Keratinocyte (primary cell): ENCODE measurements around the gene FAM177A1. TPM values are rescaled to one million over a fixed set of nuclear protein-coding genes. Genes with fewer than 3 reads are reported as not detected.

ENCODE experiments used
- DNase-seq: peaks from one replicate; pipeline ENCODE4 v3.0.0-alpha.2; 2011; ENCODE audit warnings: low read depth, missing footprints, low spot score
- FAIRE-seq: peaks from 2 replicates; lab custom pipeline; 2011; peaks lifted over from hg19 to GRCh38; lab: Jason Lieb, UNC
- H2AFZ ChIP-seq: 2 replicates; pipeline ENCODE4 v1.6.0; 2012; ENCODE audit warnings: low read length, control low read depth, inconsistent platforms; ENCODE audit not compliant: control insufficient read depth
- H3K27ac ChIP-seq: 2 replicates; pipeline ENCODE4 v1.5.1; 2011; ENCODE audit warnings: low read length; ENCODE audit not compliant: control insufficient read depth, insufficient read depth
- H3K27me3 ChIP-seq: 3 replicates; pipeline ENCODE4 v1.6.0; 2011; ENCODE audit warnings: low read length; ENCODE audit not compliant: control insufficient read depth, insufficient read depth; ENCODE audit errors: extremely low read depth
- H3K36me3 ChIP-seq, 2 experiments: 2 replicates in 1 of 2; 3 replicates in 1 of 2; pipeline ENCODE4 v1.5.1; 2011; ENCODE audit warnings: low read length in 2 of 2, mild to moderate bottlenecking in 1 of 2; ENCODE audit not compliant: control insufficient read depth in 2 of 2, insufficient read depth in 2 of 2; ENCODE audit errors: extremely low read depth in 1 of 2
- H3K4me1 ChIP-seq: 3 replicates; pipeline ENCODE4 v1.5.1; 2011; ENCODE audit warnings: low read length; ENCODE audit not compliant: control insufficient read depth, insufficient read depth; ENCODE audit errors: extremely low read depth
- H3K4me2 ChIP-seq: 3 replicates; pipeline ENCODE4 v1.6.0; 2011; ENCODE audit warnings: low read depth, low read length; ENCODE audit not compliant: control insufficient read depth, insufficient read depth; ENCODE audit errors: extremely low read depth
- H3K4me3 ChIP-seq, 3 experiments: fragments of 200-600 bp in 1 of 3; sonication (generic) in 1 of 3; 2 replicates in 2 of 3; 3 replicates in 1 of 3; pipeline ENCODE4 v1.5.1; 2011 to 2016; ENCODE audit warnings: low read length in 3 of 3, mild to moderate bottlenecking in 3 of 3, control low read depth in 2 of 3, inconsistent platforms in 1 of 3, low read depth in 1 of 3, mixed read lengths in 1 of 3, mixed run types in 1 of 3, moderate library complexity in 1 of 3; ENCODE audit not compliant: control insufficient read depth in 2 of 3, insufficient read depth in 2 of 3; ENCODE audit errors: extremely low read depth in 1 of 3
- H3K79me2 ChIP-seq: 2 replicates; pipeline ENCODE4 v1.6.0; 2012; ENCODE audit warnings: low read length; ENCODE audit not compliant: control insufficient read depth, insufficient read depth
- H3K9ac ChIP-seq: 3 replicates; pipeline ENCODE4 v1.6.0; 2011; ENCODE audit warnings: low read length; ENCODE audit not compliant: control insufficient read depth, insufficient read depth; ENCODE audit errors: extremely low read depth
- H3K9me1 ChIP-seq: 3 replicates; pipeline ENCODE4 v1.6.0; 2011; ENCODE audit warnings: low read length; ENCODE audit not compliant: control insufficient read depth, insufficient read depth; ENCODE audit errors: extremely low read depth
- H3K9me3 ChIP-seq: 2 replicates; pipeline ENCODE4 v1.5.1; 2012; ENCODE audit warnings: low read depth, low read length; ENCODE audit not compliant: control insufficient read depth
- H4K20me1 ChIP-seq: 3 replicates; pipeline ENCODE4 v1.6.0; 2011; ENCODE audit warnings: low read length; ENCODE audit not compliant: control insufficient read depth, insufficient read depth; ENCODE audit errors: extremely low read depth
- EZH2 ChIP-seq: IDR thresholded peaks from one replicate; pipeline ENCODE4 v1.6.1; 2012; ENCODE audit warnings: inconsistent platforms, mild to moderate bottlenecking, low read length, moderate library complexity
- dilution Hi-C: fragments of 300-500 bp; cut with MboI; formaldehyde crosslinking; loops from one replicate; pipeline ENCODE4 v1.7.0; 2020; ENCODE audit warnings: low sequenced_read_pairs; ENCODE audit not compliant: extremely low pct_ligation_motif_present
- polyA plus RNA-seq, 5 experiments: library from polyadenylated mRNA; depleted of rRNA in 3 of 5; stranded (reverse) in 3 of 5; stranded (forward) in 1 of 5; unstranded in 1 of 5; fragments of >200 nt; gene quantifications; 1 replicate in 1 of 5; 2 replicates in 3 of 5; 3 replicates in 1 of 5; pipeline versions ENCODE4 v1.2.1 to v1.2.3, GENCODE V29; 2011 to 2012; ENCODE audit warnings: missing spikeins in 2 of 5, low read depth in 1 of 5, low replicate concordance in 1 of 5
- TF ChIP-seq, protein P1 (sequence below), 3 experiments: IDR thresholded peaks in 1 of 3; conservative IDR thresholded peaks in 1 of 3; optimal IDR thresholded peaks in 1 of 3; 2 replicates in 2 of 3; 3 replicates in 1 of 3; pipeline versions ENCODE3 to v1.5.1; 2011; ENCODE audit warnings: low read length in 3 of 3, mild to moderate bottlenecking in 3 of 3, moderate library complexity in 2 of 3, control low read depth in 1 of 3, inconsistent platforms in 1 of 3; ENCODE audit not compliant: insufficient read depth in 2 of 3; ENCODE audit errors: extremely low read depth in 1 of 3

Gene FAM177A1
- polyA plus RNA-seq, 1 donor (not counting 4 experiments of a cell fraction or from before 2014, with no cell fraction given), result 53.1 TPM

DNA sequence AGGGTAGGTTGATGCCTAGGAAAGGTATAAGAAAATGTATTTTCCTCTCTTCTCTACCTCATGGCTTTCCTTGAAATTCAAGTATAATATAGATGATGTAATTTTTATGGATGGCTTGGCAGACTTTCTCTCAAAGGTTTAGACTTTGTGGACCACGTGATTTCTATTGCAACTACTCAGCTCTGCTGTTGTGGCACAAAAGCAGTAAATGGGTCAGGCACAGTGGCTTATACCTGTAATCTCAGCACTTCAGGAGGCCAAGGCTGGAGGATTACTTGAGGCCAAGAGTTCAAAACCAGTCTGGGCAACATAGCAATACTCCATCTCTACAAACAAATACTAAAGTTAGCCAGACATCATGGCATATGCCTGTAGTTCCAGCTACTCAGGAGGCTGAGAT lies 41.2 kb upstream of the FAM177A1 start:
- no peak overlapping the region for H3K4me3 ChIP-seq
- no peaks in the 10 kb centered on the region for H3K9me1 ChIP-seq
- no peak overlapping the region for H3K9ac ChIP-seq
- DNase-seq, result no peak
- H3K27me3 ChIP-seq, result no peaks in the 10 kb centered on the region
- no peak overlapping the region for H2AFZ ChIP-seq
- no peaks in the 10 kb centered on the region for H4K20me1 ChIP-seq
- H3K36me3 ChIP-seq, result peaks cover 2 to 3% of the 10 kb centered on the region in 2 experiments
- no peak overlapping the region for H3K27ac ChIP-seq
- no peak for TF ChIP-seq EZH2
- TF ChIP-seq, protein P1, sequence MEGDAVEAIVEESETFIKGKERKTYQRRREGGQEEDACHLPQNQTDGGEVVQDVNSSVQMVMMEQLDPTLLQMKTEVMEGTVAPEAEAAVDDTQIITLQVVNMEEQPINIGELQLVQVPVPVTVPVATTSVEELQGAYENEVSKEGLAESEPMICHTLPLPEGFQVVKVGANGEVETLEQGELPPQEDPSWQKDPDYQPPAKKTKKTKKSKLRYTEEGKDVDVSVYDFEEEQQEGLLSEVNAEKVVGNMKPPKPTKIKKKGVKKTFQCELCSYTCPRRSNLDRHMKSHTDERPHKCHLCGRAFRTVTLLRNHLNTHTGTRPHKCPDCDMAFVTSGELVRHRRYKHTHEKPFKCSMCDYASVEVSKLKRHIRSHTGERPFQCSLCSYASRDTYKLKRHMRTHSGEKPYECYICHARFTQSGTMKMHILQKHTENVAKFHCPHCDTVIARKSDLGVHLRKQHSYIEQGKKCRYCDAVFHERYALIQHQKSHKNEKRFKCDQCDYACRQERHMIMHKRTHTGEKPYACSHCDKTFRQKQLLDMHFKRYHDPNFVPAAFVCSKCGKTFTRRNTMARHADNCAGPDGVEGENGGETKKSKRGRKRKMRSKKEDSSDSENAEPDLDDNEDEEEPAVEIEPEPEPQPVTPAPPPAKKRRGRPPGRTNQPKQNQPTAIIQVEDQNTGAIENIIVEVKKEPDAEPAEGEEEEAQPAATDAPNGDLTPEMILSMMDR (optimal IDR thresholded peaks at IDR 0.05 in 1 of 3, IDR thresholded peaks at IDR 0.05 in 1 of 3, conservative IDR thresholded peaks at IDR 0.05 in 1 of 3; ENCODE audit: extremely low read depth in 1 of 3, insufficient read depth in 2 of 3, low read length in 3 of 3), result no peak
- no peaks in the 10 kb centered on the region for H3K9me3 ChIP-seq
- FAIRE-seq, result peak; percentile 9
- dilution Hi-C loops, result no loop called here
- H3K4me2 ChIP-seq, result no peak overlapping the region
- H3K4me1 ChIP-seq, result no peaks in the 10 kb centered on the region
- no peaks in the 10 kb centered on the region for H3K79me2 ChIP-seq

DNA sequence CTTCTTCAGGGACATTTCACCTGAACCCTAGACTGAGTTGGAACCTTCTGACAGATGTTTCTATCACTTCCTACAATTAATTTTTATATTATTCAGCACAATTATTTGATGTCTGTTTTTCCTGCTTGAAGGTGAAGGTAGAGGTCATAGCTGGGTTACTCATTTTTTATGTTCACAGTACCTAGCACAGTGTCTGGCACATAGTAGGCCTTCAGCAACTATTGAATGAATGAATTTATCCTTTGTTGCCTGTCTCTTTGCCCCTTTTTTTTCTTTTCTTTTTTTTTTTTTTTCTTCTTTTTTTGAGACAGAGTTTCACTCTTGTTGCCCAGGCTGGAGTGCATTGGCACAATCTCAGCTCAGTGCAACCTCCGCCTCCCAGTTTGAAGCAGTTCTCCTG lies 29.5 kb upstream of the FAM177A1 start:
- dilution Hi-C loops, result no loop called here
- no peak overlapping the region for H3K4me2 ChIP-seq
- H4K20me1 ChIP-seq, result no peaks in the 10 kb centered on the region
- no peak overlapping the region for H3K27ac ChIP-seq
- DNase-seq (no peak), FAIRE-seq (no peak)
- H3K9ac ChIP-seq, result no peak overlapping the region
- H3K36me3 ChIP-seq, result peaks cover 12 to 13% of the 10 kb centered on the region in 2 experiments
- no peak overlapping the region for H2AFZ ChIP-seq
- no peaks in the 10 kb centered on the region for H3K9me3 ChIP-seq
- H3K79me2 ChIP-seq, result no peaks in the 10 kb centered on the region
- no peaks in the 10 kb centered on the region for H3K4me1 ChIP-seq
- H3K27me3 ChIP-seq, result no peaks in the 10 kb centered on the region
- no peak overlapping the region for H3K4me3 ChIP-seq
- TF ChIP-seq EZH2, result no peak
- TF ChIP-seq, protein P1 (optimal IDR thresholded peaks at IDR 0.05 in 1 of 3, IDR thresholded peaks at IDR 0.05 in 1 of 3, conservative IDR thresholded peaks at IDR 0.05 in 1 of 3; ENCODE audit: extremely low read depth in 1 of 3, insufficient read depth in 2 of 3, low read length in 3 of 3), result no peak
- H3K9me1 ChIP-seq, result no peaks in the 10 kb centered on the region
